ENCODE data around the gene SRMS. TPM values are rescaled to one million over a fixed set of nuclear protein-coding genes. Genes with fewer than 3 reads are reported as not detected.
A peak's percentile ranks its signal among the peaks of the same experiment; 100 is the strongest.

Gene SRMS
- total RNA-seq, 1 donor from 2014 or later, result not detected

- Mint-ChIP-seq H3K4me3 (ENCODE audit: low read depth) (no peak overlapping the region), H3K4me1 (ENCODE audit: low read depth) (no peaks in the 10 kb centered on the region), H3K27ac (no peak overlapping the region), H3K27me3 (peaks cover 28% of the 10 kb centered on the region), H3K9me3 (ENCODE audit: low read depth) (peaks cover 11% of the 10 kb centered on the region), H3K36me3 (ENCODE audit: insufficient read depth) (no peaks in the 10 kb centered on the region)
- no peak for DNase-seq (ENCODE audit: low spot score, unreplicated experiment)
- TF ChIP-seq, protein P1, sequence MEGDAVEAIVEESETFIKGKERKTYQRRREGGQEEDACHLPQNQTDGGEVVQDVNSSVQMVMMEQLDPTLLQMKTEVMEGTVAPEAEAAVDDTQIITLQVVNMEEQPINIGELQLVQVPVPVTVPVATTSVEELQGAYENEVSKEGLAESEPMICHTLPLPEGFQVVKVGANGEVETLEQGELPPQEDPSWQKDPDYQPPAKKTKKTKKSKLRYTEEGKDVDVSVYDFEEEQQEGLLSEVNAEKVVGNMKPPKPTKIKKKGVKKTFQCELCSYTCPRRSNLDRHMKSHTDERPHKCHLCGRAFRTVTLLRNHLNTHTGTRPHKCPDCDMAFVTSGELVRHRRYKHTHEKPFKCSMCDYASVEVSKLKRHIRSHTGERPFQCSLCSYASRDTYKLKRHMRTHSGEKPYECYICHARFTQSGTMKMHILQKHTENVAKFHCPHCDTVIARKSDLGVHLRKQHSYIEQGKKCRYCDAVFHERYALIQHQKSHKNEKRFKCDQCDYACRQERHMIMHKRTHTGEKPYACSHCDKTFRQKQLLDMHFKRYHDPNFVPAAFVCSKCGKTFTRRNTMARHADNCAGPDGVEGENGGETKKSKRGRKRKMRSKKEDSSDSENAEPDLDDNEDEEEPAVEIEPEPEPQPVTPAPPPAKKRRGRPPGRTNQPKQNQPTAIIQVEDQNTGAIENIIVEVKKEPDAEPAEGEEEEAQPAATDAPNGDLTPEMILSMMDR (IDR thresholded peaks at IDR 0.05; ENCODE audit: unreplicated experiment), result no peak
Observed at GRCh38 chr20:63503524-63503923, 44.0 kb downstream of the SRMS start.

DNA sequence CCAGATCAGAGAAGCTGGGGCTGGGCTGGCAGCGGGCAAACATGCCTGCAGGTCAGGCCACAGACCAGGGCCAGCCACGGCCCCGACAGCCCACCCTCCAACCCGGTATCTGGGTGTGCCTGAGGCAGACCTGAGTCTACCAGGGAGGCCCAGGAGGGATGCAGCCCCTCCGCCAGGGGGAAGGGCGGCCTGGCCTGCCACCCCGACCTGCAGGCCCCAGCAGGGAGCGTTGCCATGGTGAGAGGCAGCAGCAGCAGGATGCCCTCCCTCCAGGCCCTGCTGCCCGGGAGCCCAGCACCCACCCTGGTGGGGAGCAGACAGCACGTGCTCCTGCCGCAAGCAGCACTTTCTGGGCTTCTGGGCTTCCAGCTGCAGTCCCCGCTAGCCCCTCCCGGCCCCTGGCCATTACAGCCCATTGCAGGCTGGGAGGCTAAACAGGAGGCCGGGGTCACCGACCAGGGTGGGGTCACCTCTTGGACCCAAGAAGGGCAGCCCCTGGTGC is 44.8 kb downstream of the SRMS start:
- Mint-ChIP-seq H3K4me1 (ENCODE audit: low read depth) (no peaks in the 10 kb centered on the region), H3K4me3 (ENCODE audit: low read depth) (no peak overlapping the region), H3K27me3 (peaks cover 25% of the 10 kb centered on the region), H3K27ac (no peak overlapping the region), H3K9me3 (ENCODE audit: low read depth) (peaks cover 5% of the 10 kb centered on the region), H3K36me3 (ENCODE audit: insufficient read depth) (no peaks in the 10 kb centered on the region)
- DNase-seq (ENCODE audit: low spot score, unreplicated experiment), result peak; percentile 8
- TF ChIP-seq, protein P1 (IDR thresholded peaks at IDR 0.05; ENCODE audit: unreplicated experiment), result no peak

GRCh38 chr20:63501818-63502670 is 45.5 kb downstream of the SRMS start:
- H3K27me3 Mint-ChIP-seq, result peaks cover 28% of the 10 kb centered on the region

GRCh38 chr20:63500902-63501817 is 46.4 kb downstream of the SRMS start:
- TF ChIP-seq, protein P1 (IDR thresholded peaks at IDR 0.05; ENCODE audit: unreplicated experiment), result no peak
- Mint-ChIP-seq H3K27me3 (peaks cover 32% of the 10 kb centered on the region), H3K36me3 (ENCODE audit: insufficient read depth) (no peaks in the 10 kb centered on the region), H3K4me3 (ENCODE audit: low read depth) (no peak overlapping the region), H3K4me1 (ENCODE audit: low read depth) (peaks cover 1% of the 10 kb centered on the region), H3K27ac (no peak overlapping the region), H3K9me3 (ENCODE audit: low read depth) (peaks cover 5% of the 10 kb centered on the region)
- DNase-seq (ENCODE audit: low spot score, unreplicated experiment), result no peak

More at GRCh38 chr20:63501818-63502670, 45.5 kb downstream of the SRMS start:
- Mint-ChIP-seq H3K9me3 (ENCODE audit: low read depth) (peaks cover 5% of the 10 kb centered on the region), H3K27ac (no peak overlapping the region), H3K4me1 (ENCODE audit: low read depth) (no peaks in the 10 kb centered on the region), H3K4me3 (ENCODE audit: low read depth) (no peak overlapping the region), H3K36me3 (ENCODE audit: insufficient read depth) (no peaks in the 10 kb centered on the region)
- TF ChIP-seq, protein P1 (IDR thresholded peaks at IDR 0.05; ENCODE audit: unreplicated experiment), result no peak
- peak; percentile 14 for DNase-seq (ENCODE audit: low spot score, unreplicated experiment)
